NCI-H1092 treated with DMSO at 0.1 percent for 48 hours (cell line): ENCODE results near the gene RASD2.

Source experiments
- DNase-seq: peaks from one replicate; lab custom pipeline; 2025; lab: John Stamatoyannopoulos, UW

The RASD2 gene

GRCh38 chr22:35582861-35583670 lies 42.4 kb downstream of the RASD2 start:
- DNase-seq, result peak; percentile 73

GRCh38 chr22:35586771-35587170 lies 46.1 kb downstream of the RASD2 start:
- DNase-seq, result no peak

- peak; percentile 15 for DNase-seq
These were observed 46.8 kb downstream of the RASD2 start for GRCh38 chr22:35587447-35587870.

- DNase-seq, result no peak
These were observed 47.3 kb downstream of the RASD2 start for GRCh38 chr22:35587896-35588295.

- DNase-seq, result no peak
These were observed 48.6 kb downstream of the RASD2 start for GRCh38 chr22:35589071-35589755.

GRCh38 chr22:35589756-35590093 lies 49.1 kb downstream of the RASD2 start:
- DNase-seq, result no peak

GRCh38 chr22:35590634-35591295 lies 50.1 kb downstream of the RASD2 start:
- DNase-seq, result no peak

GRCh38 chr22:35591714-35592417 lies 51.2 kb downstream of the RASD2 start:
- no peak for DNase-seq

- no peak for DNase-seq
These were observed 51.9 kb downstream of the RASD2 start for GRCh38 chr22:35592418-35592967.

- no peak for DNase-seq
These were observed 52.6 kb downstream of the RASD2 start for GRCh38 chr22:35593071-35593890.

GRCh38 chr22:35593891-35594470 lies 53.4 kb downstream of the RASD2 start:
- DNase-seq, result no peak

GRCh38 chr22:35594686-35595085 lies 54.1 kb downstream of the RASD2 start:
- DNase-seq, result no peak

- no peak for DNase-seq
These were observed 56.2 kb downstream of the RASD2 start for GRCh38 chr22:35596821-35597220.

- no peak for DNase-seq
These were observed 57.2 kb downstream of the RASD2 start for GRCh38 chr22:35597692-35598395.

GRCh38 chr22:35598396-35598710 lies 57.7 kb downstream of the RASD2 start:
- no peak for DNase-seq

GRCh38 chr22:35599364-35599763 lies 58.7 kb downstream of the RASD2 start:
- no peak for DNase-seq

GRCh38 chr22:35600476-35600875 lies 59.8 kb downstream of the RASD2 start:
- no peak for DNase-seq

GRCh38 chr22:35601013-35601580 lies 60.5 kb downstream of the RASD2 start:
- DNase-seq, result no peak

- no peak for DNase-seq
These were observed 61.3 kb downstream of the RASD2 start for GRCh38 chr22:35601743-35602615.
